HFF-Myc (cell line): Measurements from ENCODE around the gene SGCA.

Experiments
- DNase-seq: peaks from one replicate; pipeline ENCODE4 v3.0.0-alpha.2; 2011; ENCODE audit warnings: low read depth; ENCODE audit errors: extremely low read depth
- H3K4me3 ChIP-seq: replicated peaks from 2 replicates; pipeline ENCODE4 v1.5.1; 2011; ENCODE audit warnings: low read depth, mild to moderate bottlenecking, control low read depth, low read length
- TF ChIP-seq, protein P1 (sequence below): IDR thresholded peaks from 2 replicates; pipeline ENCODE4 v1.5.1; 2012; ENCODE audit warnings: mild to moderate bottlenecking, low read depth, low read length, control low read depth; ENCODE audit errors: missing control alignments

Gene SGCA

DNA sequence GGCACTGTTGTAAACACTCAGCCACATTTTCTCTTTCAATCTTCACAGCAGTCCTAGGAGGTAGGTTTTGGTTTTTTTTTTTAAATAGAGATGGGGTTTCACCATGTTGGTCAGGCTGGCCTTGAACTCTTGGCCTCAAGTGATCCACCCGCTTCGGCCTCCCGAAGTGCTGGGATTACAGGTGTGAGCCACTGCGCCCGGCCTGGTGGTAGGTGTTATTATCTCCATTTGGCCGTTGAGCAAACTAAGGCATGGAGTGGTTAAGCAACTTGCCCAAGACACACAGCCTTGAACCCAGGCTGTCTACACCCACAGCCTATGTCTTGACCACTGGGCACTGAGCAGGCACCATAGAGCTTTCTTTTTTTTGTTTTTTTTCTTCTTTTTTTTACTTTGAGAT is 8.6 kb downstream of the SGCA start:
- DNase-seq, result no peak
- TF ChIP-seq, protein P1, sequence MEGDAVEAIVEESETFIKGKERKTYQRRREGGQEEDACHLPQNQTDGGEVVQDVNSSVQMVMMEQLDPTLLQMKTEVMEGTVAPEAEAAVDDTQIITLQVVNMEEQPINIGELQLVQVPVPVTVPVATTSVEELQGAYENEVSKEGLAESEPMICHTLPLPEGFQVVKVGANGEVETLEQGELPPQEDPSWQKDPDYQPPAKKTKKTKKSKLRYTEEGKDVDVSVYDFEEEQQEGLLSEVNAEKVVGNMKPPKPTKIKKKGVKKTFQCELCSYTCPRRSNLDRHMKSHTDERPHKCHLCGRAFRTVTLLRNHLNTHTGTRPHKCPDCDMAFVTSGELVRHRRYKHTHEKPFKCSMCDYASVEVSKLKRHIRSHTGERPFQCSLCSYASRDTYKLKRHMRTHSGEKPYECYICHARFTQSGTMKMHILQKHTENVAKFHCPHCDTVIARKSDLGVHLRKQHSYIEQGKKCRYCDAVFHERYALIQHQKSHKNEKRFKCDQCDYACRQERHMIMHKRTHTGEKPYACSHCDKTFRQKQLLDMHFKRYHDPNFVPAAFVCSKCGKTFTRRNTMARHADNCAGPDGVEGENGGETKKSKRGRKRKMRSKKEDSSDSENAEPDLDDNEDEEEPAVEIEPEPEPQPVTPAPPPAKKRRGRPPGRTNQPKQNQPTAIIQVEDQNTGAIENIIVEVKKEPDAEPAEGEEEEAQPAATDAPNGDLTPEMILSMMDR, result no peak
- no peak overlapping the region for H3K4me3 ChIP-seq

DNA sequence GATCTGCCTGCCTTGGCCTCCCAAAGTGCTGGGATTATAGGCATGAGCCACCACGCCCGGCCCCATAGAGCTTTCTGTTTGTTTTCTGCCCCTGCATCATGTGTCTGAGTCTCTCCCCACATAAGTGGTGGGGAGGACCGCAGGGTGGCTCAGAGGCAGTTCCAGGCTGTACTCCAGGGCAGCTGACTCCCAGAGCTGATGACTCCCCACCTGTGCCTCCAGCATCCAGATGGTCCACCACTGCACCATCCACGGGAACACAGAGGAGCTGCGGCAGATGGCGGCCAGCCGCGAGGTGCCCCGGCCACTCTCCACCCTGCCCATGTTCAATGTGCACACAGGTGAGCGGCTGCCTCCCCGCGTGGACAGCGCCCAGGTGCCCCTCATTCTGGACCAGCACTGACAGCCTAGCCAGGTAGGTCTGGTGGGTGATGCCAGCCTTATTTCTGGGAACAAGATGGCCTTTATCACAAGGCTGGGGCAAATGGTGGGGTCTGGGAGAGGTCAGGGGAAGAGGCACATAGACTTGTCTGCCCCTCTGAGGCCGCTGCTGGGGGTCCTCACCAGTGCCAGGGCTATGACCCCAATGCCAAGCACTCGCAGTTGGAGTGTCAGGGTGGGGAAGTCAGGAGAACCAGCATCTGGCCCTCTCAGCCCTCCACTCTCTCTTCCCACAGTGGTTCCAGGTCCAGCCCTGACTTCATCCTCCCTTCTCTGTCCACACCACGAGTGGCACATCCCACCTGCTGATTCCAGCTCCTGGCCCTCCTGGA is 9.4 kb downstream of the SGCA start:
- no peak for DNase-seq
- no peak overlapping the region for H3K4me3 ChIP-seq
- TF ChIP-seq, protein P1, result no peak

DNA sequence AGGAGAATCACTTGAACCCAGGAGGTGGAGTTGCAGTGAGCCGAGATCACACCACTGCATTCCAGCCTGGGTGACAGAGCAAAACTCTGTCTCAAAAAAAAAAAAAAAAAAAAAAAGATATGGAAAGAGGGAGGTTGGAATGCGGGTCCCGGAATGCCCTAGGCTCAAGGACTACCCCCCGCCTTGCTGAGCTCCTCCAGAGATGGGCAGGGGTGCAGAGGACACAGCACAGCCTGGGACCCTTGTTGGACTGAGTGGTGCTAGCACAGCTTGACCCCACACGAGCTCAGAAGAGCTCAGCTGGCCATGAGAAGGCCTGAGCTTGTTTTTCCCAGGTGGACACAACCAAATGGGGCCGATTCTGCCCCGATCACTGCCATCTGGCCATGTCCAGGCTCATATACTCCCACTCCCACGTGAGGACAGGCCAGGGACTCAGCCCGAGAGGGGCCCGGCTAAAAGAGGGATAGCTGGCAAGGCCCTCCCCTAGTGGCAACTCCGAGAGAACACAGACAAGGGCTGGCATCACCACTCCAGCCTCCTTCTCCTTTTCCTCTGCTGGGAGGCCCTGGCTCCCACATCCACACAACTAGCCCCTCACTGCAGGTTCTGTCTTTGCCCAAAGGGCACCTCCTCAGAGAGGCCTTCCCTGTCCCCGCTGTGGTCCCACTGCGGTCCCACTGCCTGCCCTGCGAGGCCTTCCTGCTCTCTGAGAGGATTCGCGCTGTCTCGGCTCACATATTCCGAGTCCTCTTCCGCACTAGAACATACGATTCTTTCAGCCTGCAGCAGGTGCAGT is 11.0 kb downstream of the SGCA start:
- H3K4me3 ChIP-seq, result no peak overlapping the region
- TF ChIP-seq, protein P1, result no peak
- no peak for DNase-seq

DNA sequence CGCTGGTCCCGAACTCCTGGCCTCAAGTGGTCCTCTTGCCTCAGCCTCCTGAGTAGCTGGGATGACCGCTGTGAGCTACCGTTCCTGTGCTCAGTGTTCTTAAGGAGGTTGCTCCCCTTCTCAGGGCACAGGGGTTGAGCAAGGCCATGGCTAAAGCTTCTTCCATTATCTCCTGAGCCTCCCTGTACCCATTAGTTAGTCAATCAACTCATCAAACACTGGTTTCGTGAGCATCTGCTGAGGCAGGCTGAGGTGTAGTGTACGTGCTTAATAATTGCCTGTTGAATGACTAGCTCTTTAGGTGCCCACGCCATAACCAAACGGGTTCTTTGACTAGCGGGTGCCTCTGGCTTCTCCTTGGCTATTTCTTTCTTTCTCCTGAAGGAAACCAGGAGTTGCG is 11.7 kb downstream of the SGCA start:
- TF ChIP-seq, protein P1, result no peak
- DNase-seq, result no peak
- H3K4me3 ChIP-seq, result no peak overlapping the region

DNA sequence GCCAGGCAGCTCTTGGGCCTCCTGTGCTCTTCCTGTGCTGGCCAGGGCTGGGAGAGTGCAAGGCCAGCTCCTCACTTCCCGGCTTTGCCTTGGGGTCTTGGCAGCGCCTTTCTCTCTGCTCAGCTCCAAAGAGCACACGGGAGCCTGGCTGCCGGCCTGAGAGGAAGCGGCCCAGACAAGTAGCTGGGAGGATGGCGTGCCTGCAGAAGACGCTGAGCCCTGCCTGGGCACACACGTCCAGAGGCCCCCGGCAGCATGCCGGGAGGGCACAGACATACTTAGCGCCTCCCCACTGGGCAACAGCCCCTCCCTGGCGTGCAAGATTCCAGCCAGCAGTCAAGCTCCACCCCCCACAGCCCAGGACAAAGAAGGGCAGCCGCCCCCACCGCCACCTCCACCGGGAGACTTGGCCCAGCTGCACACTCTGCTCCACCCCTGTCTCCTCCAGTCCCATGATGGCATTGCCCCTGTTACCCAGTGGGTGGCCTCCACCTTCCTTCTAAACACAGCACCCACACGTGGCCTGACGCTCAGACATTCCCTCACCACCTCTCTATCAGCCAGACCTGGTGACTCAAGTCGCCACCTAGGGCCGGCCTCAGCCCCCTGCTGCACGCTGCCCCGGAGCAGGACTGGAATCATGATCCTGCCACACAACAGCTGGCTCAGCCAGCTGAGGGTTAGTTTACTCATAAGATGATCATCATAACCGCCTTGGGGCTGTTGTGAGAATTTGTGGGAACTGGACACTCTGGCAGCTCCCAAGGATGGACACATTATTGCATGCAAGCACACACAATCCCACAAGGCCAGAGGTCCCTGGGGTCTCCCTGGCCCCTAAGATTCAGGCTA is 12.4 kb downstream of the SGCA start:
- no peak overlapping the region for H3K4me3 ChIP-seq

DNA sequence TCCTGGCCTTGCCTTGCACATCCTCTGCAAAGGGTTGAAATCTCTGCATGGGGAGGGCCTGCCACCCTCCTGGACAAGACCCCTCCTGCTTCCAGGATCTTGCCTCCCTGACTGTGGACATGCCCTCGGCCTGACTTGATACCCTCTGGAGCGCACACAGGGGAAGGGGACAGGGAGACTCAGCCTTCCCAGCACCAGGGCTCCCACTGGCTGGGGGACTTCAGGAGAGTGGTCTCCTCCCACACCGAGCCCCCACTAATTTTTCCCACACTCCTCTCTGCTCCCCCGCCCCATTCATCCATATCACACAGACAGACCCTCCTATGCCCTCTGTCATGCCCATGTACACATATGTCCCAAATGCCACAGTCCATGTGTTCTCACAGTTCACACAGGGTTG is 14.3 kb downstream of the SGCA start:
- no peak for DNase-seq
- TF ChIP-seq, protein P1, result no peak
- H3K4me3 ChIP-seq, result no peak overlapping the region

More for the DNA sequence above, 12.4 kb downstream of the SGCA start:
- DNase-seq, result peak; percentile 90
- TF ChIP-seq, protein P1, result peak; percentile 59
